Measurements from ENCODE around the gene PDCD10.

Gene PDCD10

DNA sequence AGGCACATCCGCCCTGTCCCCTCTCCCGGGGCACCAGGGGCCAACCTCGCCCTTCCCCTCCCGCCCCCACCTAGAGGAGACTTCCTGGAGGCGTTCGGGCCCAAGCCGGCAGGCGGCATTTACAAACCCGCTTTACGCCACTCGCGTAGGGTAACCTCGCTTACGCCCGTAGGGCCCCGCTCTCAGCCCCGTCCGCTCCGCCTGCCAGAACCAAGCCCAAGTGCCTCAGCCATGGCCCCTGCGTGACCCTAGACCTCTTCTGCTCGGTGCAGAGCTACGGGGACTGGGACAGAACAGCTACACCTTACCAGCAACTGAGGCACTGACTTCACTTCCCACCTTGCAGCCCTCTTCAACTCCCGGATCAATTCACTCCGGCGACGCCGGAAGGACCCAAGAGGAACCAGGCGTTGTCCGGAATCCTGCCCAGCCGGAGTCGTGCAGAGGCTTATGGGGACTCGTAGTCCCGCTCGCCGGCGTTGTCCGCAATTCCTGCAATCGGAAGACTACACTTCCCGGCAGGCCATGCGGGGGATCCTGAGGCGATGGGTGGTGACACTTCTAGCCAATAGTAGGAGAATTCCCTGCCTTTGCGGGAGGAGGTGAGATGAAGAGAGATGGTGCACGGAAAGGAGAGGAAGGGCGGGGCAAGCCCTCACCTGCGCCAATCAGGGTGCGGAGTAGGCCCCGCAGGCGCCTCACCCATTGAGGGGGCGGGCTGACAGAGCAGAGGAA lies at the start of gene PDCD10:
Gene PDCD10 (minus strand): TSS at position 395 of the 735 bp plus-strand sequence. CDS start 14,735 bp downstream, outside the sequence.
- ATAC-seq = peak; percentile 89 to 90

GRCh38 chr3:167783781-167784180 lies 49.1 kb upstream of the PDCD10 start:
- ATAC-seq = no peak

GRCh38 chr3:167780214-167780883 lies 45.7 kb upstream of the PDCD10 start:
- ATAC-seq = no peak

DNA sequence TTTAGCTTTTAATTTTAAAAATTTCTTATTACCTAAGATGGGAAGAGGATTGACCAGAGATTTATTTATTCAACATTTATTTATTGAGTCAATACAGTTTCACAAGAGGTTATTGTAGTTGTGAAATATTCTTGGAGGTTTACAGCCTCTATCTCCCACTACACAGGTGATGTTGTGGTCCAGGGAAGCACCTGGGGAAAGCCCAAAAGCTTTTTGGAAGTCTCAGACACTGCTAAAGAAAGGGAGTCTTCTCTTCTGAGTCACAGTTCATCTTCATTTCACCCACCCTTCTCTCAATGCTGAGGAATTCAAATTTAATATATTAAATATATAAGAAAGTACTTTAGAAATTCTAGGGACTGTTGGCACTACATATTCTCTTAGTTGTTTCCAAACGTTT lies 42.7 kb upstream of the PDCD10 start:
- no peak for ATAC-seq

- no peak for ATAC-seq
These were observed 41.5 kb upstream of the PDCD10 start for GRCh38 chr3:167776066-167776685.

DNA sequence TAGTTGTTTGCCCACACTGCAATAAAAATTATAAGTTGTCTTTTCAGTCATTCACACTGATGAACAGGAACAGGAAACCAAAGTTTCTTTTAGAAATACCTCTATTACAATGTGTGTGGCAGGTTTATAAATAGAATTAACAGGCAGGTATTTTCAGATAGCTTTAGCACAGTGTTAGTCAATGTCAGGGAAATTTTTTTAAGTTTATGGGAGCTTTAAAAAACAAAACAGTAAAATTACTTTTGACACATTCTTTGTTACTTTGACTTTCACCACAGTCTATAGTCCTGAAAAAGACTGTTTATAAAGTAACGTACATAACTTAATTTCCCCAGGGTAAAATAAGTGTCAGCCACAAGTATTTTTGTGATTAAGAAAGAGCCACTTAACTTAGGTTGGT lies 38.9 kb upstream of the PDCD10 start:
- ATAC-seq = no peak

- no peak for ATAC-seq
These were observed 38.3 kb upstream of the PDCD10 start for GRCh38 chr3:167772992-167773391.

- no peak for ATAC-seq
These were observed 27.6 kb upstream of the PDCD10 start for GRCh38 chr3:167762296-167762695.

DNA sequence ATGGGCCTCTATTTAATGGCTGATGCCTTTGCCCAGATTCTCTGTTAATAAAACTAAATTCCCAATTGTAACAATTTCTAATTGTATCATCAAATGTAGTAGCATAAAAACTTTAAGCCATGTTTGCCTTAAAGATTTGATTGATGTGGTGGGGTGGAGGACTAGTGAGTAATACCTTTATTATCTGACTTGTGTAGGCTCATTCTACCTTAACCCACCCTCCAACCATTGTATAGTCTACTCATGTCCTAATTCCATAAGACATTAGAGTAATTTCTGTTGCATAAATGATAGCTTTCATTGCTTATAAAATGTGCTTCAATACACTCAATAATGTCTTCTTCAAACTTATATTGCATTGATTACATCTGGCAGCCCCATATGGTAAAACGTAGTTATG lies 26.6 kb upstream of the PDCD10 start:
- ATAC-seq = no peak

- no peak for ATAC-seq
These were observed 19.4 kb upstream of the PDCD10 start for GRCh38 chr3:167754049-167754448.

DNA sequence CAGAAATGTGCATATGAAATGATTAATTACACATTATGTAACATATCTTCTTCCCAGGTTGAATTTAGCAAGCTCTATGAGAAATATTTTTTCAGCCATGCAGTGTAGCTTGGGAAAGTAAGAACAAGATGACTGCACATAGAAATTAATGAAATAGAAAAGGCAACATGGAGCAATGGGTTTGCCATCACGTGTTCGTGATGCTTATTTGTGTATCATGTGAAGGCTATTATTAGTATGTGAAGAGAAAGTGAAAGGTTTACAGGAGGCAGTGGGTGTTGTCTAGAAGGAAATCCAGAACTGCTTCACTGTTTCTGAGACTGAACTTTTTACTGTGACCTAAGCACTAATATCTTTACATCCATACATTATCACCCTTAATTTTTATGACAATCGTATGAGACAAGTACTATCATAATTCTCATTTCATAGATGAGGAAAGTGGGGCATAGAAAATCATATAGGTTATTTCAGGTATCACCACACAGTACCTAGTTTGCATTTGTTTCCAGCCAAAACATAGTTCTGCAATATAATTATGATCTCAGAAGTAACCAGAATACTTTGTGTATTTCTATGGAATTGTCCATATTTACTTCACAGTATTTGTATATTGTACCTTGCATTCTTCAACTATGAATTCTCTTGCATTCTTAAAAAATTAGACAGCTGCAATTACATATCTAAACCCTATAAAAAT lies 15.7 kb upstream of the PDCD10 start:
- ATAC-seq = peak; percentile 84 to 86

GRCh38 chr3:167749728-167750127 lies 15.0 kb upstream of the PDCD10 start:
- ATAC-seq = no peak

DNA sequence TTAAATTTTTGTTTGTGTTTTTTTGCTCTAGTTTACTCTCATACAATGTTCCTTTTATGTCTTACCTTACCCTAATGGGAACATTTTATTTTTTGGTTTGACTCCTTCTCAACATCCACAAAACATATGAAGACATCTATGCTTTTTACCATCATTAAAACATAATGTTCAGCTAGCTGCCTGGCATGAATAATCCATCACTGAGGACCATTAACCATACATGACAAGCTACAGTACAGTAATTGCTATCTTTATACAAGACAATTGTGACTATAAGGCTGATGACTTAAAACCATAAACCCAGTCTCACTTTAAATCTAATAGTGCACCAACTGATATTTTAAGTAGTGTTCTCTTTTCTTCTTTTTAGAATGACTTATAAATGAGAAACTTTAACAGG lies 14.5 kb upstream of the PDCD10 start:
- ATAC-seq = no peak

GRCh38 chr3:167743799-167744198 lies 9.1 kb upstream of the PDCD10 start:
- no peak for ATAC-seq

- no peak for ATAC-seq
These were observed 7.6 kb upstream of the PDCD10 start for GRCh38 chr3:167742338-167742737.

DNA sequence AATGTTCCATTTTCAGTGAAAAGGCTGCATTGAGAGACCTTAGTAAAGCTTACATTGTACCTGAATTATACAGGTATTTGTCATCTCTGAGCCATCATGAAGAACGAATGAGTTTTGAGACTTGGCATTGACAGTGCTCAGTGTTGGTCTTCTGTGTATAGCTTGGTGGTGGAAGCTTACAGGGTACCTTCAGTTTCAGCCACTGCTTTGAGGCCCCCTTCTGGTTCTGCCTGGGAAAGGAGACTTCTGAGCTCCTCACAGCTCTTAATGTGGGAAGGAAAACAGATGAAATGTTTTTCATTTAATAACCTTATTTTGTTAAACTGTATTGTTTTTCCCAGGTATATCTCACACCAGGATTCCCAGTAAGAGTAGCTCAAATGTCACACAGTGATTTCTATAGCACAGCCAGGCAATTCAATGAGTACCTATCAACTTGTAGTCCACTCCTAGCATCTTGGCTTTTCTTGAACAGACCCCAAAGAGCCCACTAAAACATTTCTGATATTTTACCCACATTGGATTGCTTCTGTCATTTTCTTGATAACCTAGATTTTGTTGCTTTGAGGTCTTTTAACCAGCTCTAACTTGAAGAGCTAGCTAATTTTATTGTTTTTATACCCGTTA lies 6.4 kb upstream of the PDCD10 start:
- peak; percentile 74 to 81 for ATAC-seq

- no peak for ATAC-seq
These were observed 4.6 kb upstream of the PDCD10 start for GRCh38 chr3:167739190-167739810.

- ATAC-seq = no peak
These were observed 3.3 kb upstream of the PDCD10 start for GRCh38 chr3:167738037-167738436.

GRCh38 chr3:167736997-167737396 lies 2.3 kb upstream of the PDCD10 start:
- ATAC-seq = no peak

- no peak for ATAC-seq
These were observed 1.6 kb upstream of the PDCD10 start for GRCh38 chr3:167736264-167736787.

- peak; percentile 48 to 52 for ATAC-seq
These were observed 794 bp upstream of the PDCD10 start, which contains the start of gene SERPINI1 for GRCh38 chr3:167735233-167736138. TSS of gene SERPINI1 (plus strand) at chr3:167735721. CDS start at chr3:167789129, 53,408 bp downstream.
